Sigmoid colon (tissue), 4 donors: ENCODE results near the gene TMC1.

ENCODE experiments used
- CTCF ChIP-seq, 4 experiments: fragments of 450-650 bp in 3 of 4; fragments of 200-600 bp in 1 of 4; IDR thresholded peaks; one replicate each; pipeline ENCODE4 v1.5.1; 2016 to 2019; ENCODE audit warnings: antibody characterized with exemption in 4 of 4, mild to moderate bottlenecking in 3 of 4, moderate library complexity in 2 of 4
- EP300 ChIP-seq, 4 donors: sonication (generic); formaldehyde crosslinking; IDR thresholded peaks; one replicate each; pipeline ENCODE4 v1.6.1; 2017; ENCODE audit warnings: antibody characterized with exemption in 4 of 4
- POLR2A ChIP-seq, 2 donors: fragments of 450-650 bp; IDR thresholded peaks; one replicate each; pipeline ENCODE4 v1.6.1; 2016; ENCODE audit warnings: antibody characterized with exemption in 2 of 2, mild to moderate bottlenecking in 2 of 2, moderate library complexity in 2 of 2

GRCh38 chr9:72800328-72800994 is 279.1 kb downstream of the TMC1 start:
- TF ChIP-seq EP300 (IDR thresholded peaks at IDR 0.05): no peak
- TF ChIP-seq CTCF (IDR thresholded peaks at IDR 0.05): no peak
- TF ChIP-seq POLR2A (IDR thresholded peaks at IDR 0.05): no peak
